Mesenchymal stem cell (in vitro differentiated cells and primary cell): ENCODE data around the gene VMP1.

Experiments used
- DNase-seq: peaks from one replicate; pipeline ENCODE4 v3.0.0-alpha.2; 2013
- H2AFZ ChIP-seq: one replicate; pipeline ENCODE4 v1.6.1; 2013; ENCODE audit warnings: low read depth, mild to moderate bottlenecking, control low read depth, inconsistent platforms, low read length, moderate library complexity
- H2AK5ac ChIP-seq: 2 replicates; pipeline ENCODE4 v1.6.1; 2013; ENCODE audit warnings: low read length, moderate library complexity, mild to moderate bottlenecking, inconsistent platforms; ENCODE audit not compliant: severe bottlenecking
- H2BK120ac ChIP-seq: one replicate; pipeline ENCODE4 v1.6.1; 2013; ENCODE audit warnings: low read depth, mild to moderate bottlenecking, inconsistent platforms, low read length, moderate library complexity
- H2BK12ac ChIP-seq, 2 experiments: one replicate each; pipeline ENCODE4 v1.6.1; 2013; ENCODE audit warnings: inconsistent platforms in 2 of 2, low read length in 2 of 2, mild to moderate bottlenecking in 2 of 2, moderate library complexity in 2 of 2, control low read depth in 1 of 2
- H2BK15ac ChIP-seq: one replicate; pipeline ENCODE4 v1.6.1; 2013; ENCODE audit warnings: mild to moderate bottlenecking, low read depth, inconsistent platforms; ENCODE audit not compliant: poor library complexity, severe bottlenecking
- H2BK5ac ChIP-seq: 2 replicates; pipeline ENCODE4 v1.6.1; 2013; ENCODE audit warnings: low read depth, mild to moderate bottlenecking, low read length, control low read depth, inconsistent platforms; ENCODE audit not compliant: poor library complexity, severe bottlenecking
- H3K14ac ChIP-seq, 2 experiments: one replicate each; pipeline ENCODE4 v1.6.1; 2013; ENCODE audit warnings: inconsistent platforms in 2 of 2, low read length in 2 of 2, control low read depth in 1 of 2, mild to moderate bottlenecking in 1 of 2, moderate library complexity in 1 of 2
- H3K18ac ChIP-seq, 2 experiments: one replicate each; pipeline ENCODE4 v1.6.1; 2013; ENCODE audit warnings: inconsistent platforms in 2 of 2, low read length in 2 of 2, control low read depth in 1 of 2, low read depth in 1 of 2, mild to moderate bottlenecking in 1 of 2
- H3K23ac ChIP-seq, 2 experiments: one replicate each; pipeline ENCODE4 v1.6.1; 2013; ENCODE audit warnings: inconsistent platforms in 2 of 2, low read length in 2 of 2, mild to moderate bottlenecking in 2 of 2, moderate library complexity in 2 of 2, control low read depth in 1 of 2
- H3K27ac ChIP-seq: 2 replicates; pipeline ENCODE4 v1.5.1; 2013; ENCODE audit warnings: mild to moderate bottlenecking, moderate library complexity, low read length, control low read depth, inconsistent platforms; ENCODE audit not compliant: poor library complexity, severe bottlenecking
- H3K27me3 ChIP-seq, 2 experiments: 2 replicates each; pipeline versions ENCODE4 v1.6.1 to v1.7.0; 2013; ENCODE audit warnings: low read length in 2 of 2, mild to moderate bottlenecking in 2 of 2, moderate library complexity in 2 of 2, control low read depth in 1 of 2, inconsistent platforms in 1 of 2; ENCODE audit not compliant: control insufficient read depth in 1 of 2, insufficient read depth in 1 of 2
- H3K36me3 ChIP-seq, 2 experiments: 2 replicates each; pipeline versions ENCODE4 v1.6.1 to v1.7.0; 2013; ENCODE audit warnings: low read length in 2 of 2, control low read depth in 1 of 2, inconsistent platforms in 1 of 2, low read depth in 1 of 2, mild to moderate bottlenecking in 1 of 2; ENCODE audit not compliant: insufficient read depth in 2 of 2, control insufficient read depth in 1 of 2
- H3K4ac ChIP-seq, 2 experiments: one replicate each; pipeline ENCODE4 v1.6.1; 2013; ENCODE audit warnings: inconsistent platforms in 2 of 2, low read length in 2 of 2, mild to moderate bottlenecking in 2 of 2, moderate library complexity in 2 of 2, control low read depth in 1 of 2, low read depth in 1 of 2
- H3K4me1 ChIP-seq: 2 replicates; pipeline ENCODE4 v1.6.1; 2013; ENCODE audit warnings: low read depth, low read length, control low read depth; ENCODE audit not compliant: control insufficient read depth, insufficient read depth
- H3K4me2 ChIP-seq: 2 replicates; pipeline ENCODE4 v1.6.1; 2013; ENCODE audit warnings: low read length, mild to moderate bottlenecking, inconsistent platforms; ENCODE audit not compliant: poor library complexity, severe bottlenecking
- H3K4me3 ChIP-seq, 2 experiments: 2 replicates each; pipeline versions ENCODE4 v1.5.1 to v1.7.0; 2013; ENCODE audit warnings: low read length in 2 of 2, mild to moderate bottlenecking in 2 of 2, control low read depth in 1 of 2, low read depth in 1 of 2; ENCODE audit not compliant: insufficient read depth in 1 of 2
- H3K79me1 ChIP-seq: replicated peaks from 2 replicates; pipeline ENCODE4 v1.6.1; 2013; ENCODE audit warnings: mild to moderate bottlenecking, control low read depth, low read length, inconsistent platforms; ENCODE audit not compliant: poor library complexity, severe bottlenecking
- H3K9ac ChIP-seq: 2 replicates; pipeline ENCODE4 v1.7.0; 2013; ENCODE audit warnings: mild to moderate bottlenecking, low read length, moderate library complexity
- H3K9me3 ChIP-seq: 2 replicates; pipeline ENCODE4 v1.7.0; 2013; ENCODE audit warnings: mild to moderate bottlenecking, low read length; ENCODE audit not compliant: control insufficient read depth
- H4K8ac ChIP-seq: one replicate; pipeline ENCODE4 v1.6.1; 2013; ENCODE audit warnings: inconsistent platforms, mild to moderate bottlenecking, low read length, moderate library complexity
- H4K91ac ChIP-seq: one replicate; pipeline ENCODE4 v1.6.1; 2013; ENCODE audit warnings: mild to moderate bottlenecking, low read length, inconsistent platforms
- WGBS: methylation state at CpG from one replicate; pipeline ENCODE4 v1.1.7; 2013; ENCODE audit warnings: mixed read lengths; 5-methylcytosine and 5-hydroxymethylcytosine counted together

VMP1 gene

GRCh38 chr17:59695945-59696681 lies 11.3 kb upstream of the VMP1 start:
- Histone ChIP-seq H2BK12ac (no peak overlapping the region), H3K9ac (peak overlapping the region; percentile 16), H3K4me3 (no peak overlapping the region), H3K27me3 (no peaks in the 10 kb centered on the region), H2AK5ac (no peak overlapping the region), H3K18ac (no peak overlapping the region), H2BK5ac (no peak overlapping the region), H3K36me3 (peaks cover 34 to 94% of the 10 kb centered on the region in 2 experiments), H3K9me3 (no peaks in the 10 kb centered on the region), H3K4ac (no peak overlapping the region), H2BK120ac (no peak overlapping the region), H3K4me1 (no peaks in the 10 kb centered on the region), H3K27ac (no peak overlapping the region), H4K8ac (no peak overlapping the region), H3K14ac (no peak overlapping the region), H2BK15ac (no peak overlapping the region), H2AFZ (no peak overlapping the region), H3K4me2 (peak overlapping the region; percentile 6), H3K23ac (no peak overlapping the region), H3K79me1 (peaks cover 6% of the 10 kb centered on the region), H4K91ac (no peak overlapping the region)
- WGBS: 83% methylated on average over 2 of the region's 3 CpGs
- DNase-seq: peak; percentile 33

- Histone ChIP-seq H3K4me2 (no peak overlapping the region), H4K91ac (no peak overlapping the region), H3K14ac (no peak overlapping the region), H3K27me3 (no peaks in the 10 kb centered on the region), H2BK5ac (no peak overlapping the region), H2BK15ac (no peak overlapping the region), H3K27ac (no peak overlapping the region), H3K36me3 (peaks cover 31 to 88% of the 10 kb centered on the region in 2 experiments), H2AK5ac (no peak overlapping the region), H3K4ac (no peak overlapping the region), H3K23ac (no peak overlapping the region), H3K9ac (no peak overlapping the region), H2BK12ac (no peak overlapping the region), H4K8ac (no peak overlapping the region), H3K18ac (no peak overlapping the region), H3K9me3 (no peaks in the 10 kb centered on the region), H2AFZ (no peak overlapping the region), H3K79me1 (peaks cover 6% of the 10 kb centered on the region), H3K4me3 (no peak overlapping the region), H2BK120ac (no peak overlapping the region), H3K4me1 (no peaks in the 10 kb centered on the region)
- 98% methylated on average over 2 of the region's 2 CpGs for WGBS
- no peak for DNase-seq
Measured at GRCh38 chr17:59696682-59697277, 10.7 kb upstream of the VMP1 start.

GRCh38 chr17:59698143-59698542 lies 9.3 kb upstream of the VMP1 start:
- H3K79me1 ChIP-seq: peaks cover 6% of the 10 kb centered on the region
- no peak overlapping the region for H2BK120ac ChIP-seq
- H4K91ac ChIP-seq: no peak overlapping the region
- no peak overlapping the region for H3K9ac ChIP-seq
- no peak overlapping the region for H3K4ac ChIP-seq
- no peaks in the 10 kb centered on the region for H3K9me3 ChIP-seq
- no peak overlapping the region for H2BK12ac ChIP-seq
- H3K14ac ChIP-seq: no peak overlapping the region
- no peak overlapping the region for H4K8ac ChIP-seq
- no peak overlapping the region for H3K18ac ChIP-seq
- peaks cover 2% of the 10 kb centered on the region for H3K4me1 ChIP-seq
- no peak overlapping the region for H3K23ac ChIP-seq
- no peak overlapping the region for H3K4me2 ChIP-seq
- no peak overlapping the region for H3K27ac ChIP-seq
- H2BK5ac ChIP-seq: no peak overlapping the region
- peaks cover 26 to 89% of the 10 kb centered on the region in 2 experiments for H3K36me3 ChIP-seq
- no peak overlapping the region for H2AK5ac ChIP-seq
- H2AFZ ChIP-seq: no peak overlapping the region
- H3K4me3 ChIP-seq: no peak overlapping the region
- WGBS: 100% methylated on average over 3 of the region's 4 CpGs
- DNase-seq: no peak
- H2BK15ac ChIP-seq: no peak overlapping the region
- H3K27me3 ChIP-seq: no peaks in the 10 kb centered on the region

GRCh38 chr17:59699218-59699617 lies 8.2 kb upstream of the VMP1 start:
- H3K4me1 ChIP-seq: peaks cover 2% of the 10 kb centered on the region
- H3K27ac ChIP-seq: no peak overlapping the region
- no peak overlapping the region for H3K18ac ChIP-seq
- peaks cover 2% of the 10 kb centered on the region for H3K79me1 ChIP-seq
- no peak overlapping the region for H2BK5ac ChIP-seq
- H4K8ac ChIP-seq: no peak overlapping the region
- 97% methylated on average over 7 of the region's 7 CpGs for WGBS
- H2BK120ac ChIP-seq: no peak overlapping the region
- no peak overlapping the region for H2AFZ ChIP-seq
- no peak overlapping the region for H3K14ac ChIP-seq
- H2BK12ac ChIP-seq: no peak overlapping the region
- peaks cover 20 to 83% of the 10 kb centered on the region in 2 experiments for H3K36me3 ChIP-seq
- H3K4ac ChIP-seq: no peak overlapping the region
- no peak for DNase-seq
- no peak overlapping the region for H3K4me3 ChIP-seq
- H3K4me2 ChIP-seq: no peak overlapping the region
- no peak overlapping the region for H3K9ac ChIP-seq
- H3K23ac ChIP-seq: no peak overlapping the region
- no peaks in the 10 kb centered on the region for H3K27me3 ChIP-seq
- H4K91ac ChIP-seq: no peak overlapping the region
- H2BK15ac ChIP-seq: no peak overlapping the region
- H3K9me3 ChIP-seq: no peaks in the 10 kb centered on the region
- H2AK5ac ChIP-seq: no peak overlapping the region
